Lung (tissue), 12 donors: ENCODE data around the gene NPAS4. TPM values are rescaled to one million over a fixed set of nuclear protein-coding genes. Genes with fewer than 3 reads are reported as not detected.

Experiments used
- ATAC-seq: fragments of 200-7000 bp; cut with Tn5 transposase; one replicate; pipeline ENCODE4 v1.9.1; 2020; ENCODE audit warnings: moderate number of reproducible peaks; ENCODE audit not compliant: insufficient read depth, low FRiP score
- DNase-seq, 3 donors: peaks; one replicate each; pipeline ENCODE4 v3.0.0-alpha.2; 2013 to 2017
- H3K27ac ChIP-seq, 2 donors: one replicate each; pipeline ENCODE4 v1.5.1; 2013; ENCODE audit warnings: mild to moderate bottlenecking in 2 of 2, moderate library complexity in 2 of 2, control low read depth in 1 of 2, inconsistent platforms in 1 of 2, low read depth in 1 of 2, low read length in 1 of 2
- H3K27me3 ChIP-seq, 3 donors: one replicate each; pipeline ENCODE4 v1.5.1; 2013; ENCODE audit warnings: low read length in 2 of 3; ENCODE audit not compliant: control insufficient read depth in 3 of 3, insufficient read depth in 3 of 3
- H3K36me3 ChIP-seq, 4 donors: one replicate each; pipeline ENCODE4 v1.5.1; 2013; ENCODE audit warnings: low read length in 4 of 4, mild to moderate bottlenecking in 1 of 4, moderate library complexity in 1 of 4; ENCODE audit not compliant: control insufficient read depth in 4 of 4, insufficient read depth in 4 of 4
- H3K4me1 ChIP-seq, 5 donors: one replicate each; pipeline ENCODE4 v1.5.1; 2013; ENCODE audit warnings: low read length in 5 of 5, mild to moderate bottlenecking in 2 of 5, moderate library complexity in 1 of 5; ENCODE audit not compliant: control insufficient read depth in 5 of 5, insufficient read depth in 5 of 5
- H3K4me3 ChIP-seq: one replicate; pipeline ENCODE4 v1.5.1; 2013; ENCODE audit warnings: mild to moderate bottlenecking, control low read depth, moderate library complexity
- H3K9ac ChIP-seq, 2 donors: one replicate each; pipeline ENCODE4 v1.5.1; 2013; ENCODE audit warnings: low read length in 2 of 2, control low read depth in 1 of 2; ENCODE audit not compliant: insufficient read depth in 1 of 2
- H3K9me3 ChIP-seq, 4 donors: one replicate each; pipeline ENCODE4 v1.5.1; 2013; ENCODE audit warnings: low read length in 3 of 4, mild to moderate bottlenecking in 1 of 4, moderate library complexity in 1 of 4; ENCODE audit not compliant: control insufficient read depth in 4 of 4, insufficient read depth in 3 of 4
- WGBS, 2 donors: extraction: QIAGEN DNeasy Blood & Tissue Kit; methylation state at CpG; one replicate each; pipeline ENCODE4 v1.1.7; 2013; 5-methylcytosine and 5-hydroxymethylcytosine counted together
- polyA plus RNA-seq, 2 donors: library from polyadenylated mRNA; stranded (reverse); fragments of 200-250 nt; gene quantifications; one replicate each; pipeline ENCODE4 v1.2.1, GENCODE V29; 2013
- total RNA-seq, 2 donors: library from RNA; depleted of rRNA in 1 of 2; stranded (reverse); fragments of >200 nt in 1 of 2; gene quantifications; one replicate each; pipeline ENCODE4 v1.2.1, GENCODE V29; 2014 to 2021
- TF ChIP-seq, protein P1 (sequence below): IDR thresholded peaks from 2 replicates; pipeline ENCODE4 v1.5.1; 2012; ENCODE audit warnings: mild to moderate bottlenecking; ENCODE audit errors: control extremely low read depth, extremely low read depth
- donor health status: control.
- donor health status: control.
- donor health status: Bipolar disorder and iron deficiency.
- donor health status: healthy.
- donor health status: DM: yes; HTN: yes; CAD: no.

The NPAS4 gene
- total and polyA plus RNA-seq, 4 donors, result 0.06 to 0.14 (median 0.08) TPM

DNA sequence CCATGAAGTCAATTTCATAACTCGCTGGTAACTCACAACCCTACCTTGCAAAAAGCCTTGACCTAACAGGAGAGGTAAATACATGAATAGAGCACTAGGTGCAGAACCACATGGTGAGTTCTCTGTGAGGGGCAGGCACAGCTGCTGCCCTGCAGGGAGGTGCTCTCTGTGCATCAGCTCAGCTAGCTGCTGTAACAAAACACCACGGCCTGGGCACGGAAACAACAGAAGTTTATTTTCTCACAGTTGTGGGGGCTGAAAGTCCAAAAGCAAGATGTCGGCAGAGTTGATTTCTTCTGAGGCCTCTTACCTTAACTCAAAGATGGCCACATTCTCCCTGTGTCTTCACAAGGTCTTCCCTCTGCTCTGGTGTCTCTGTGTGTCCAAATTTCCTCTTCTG, 30.8 kb downstream of the NPAS4 start:
- peaks cover 0 to 3% (median 0%) of the 10 kb centered on the region in 4 donors for H3K9me3 ChIP-seq
- H3K4me3 ChIP-seq, result no peak overlapping the region
- H3K27me3 ChIP-seq, result peaks cover 0 to 5% (median 0%) of the 10 kb centered on the region in 3 donors
- TF ChIP-seq, protein P1, sequence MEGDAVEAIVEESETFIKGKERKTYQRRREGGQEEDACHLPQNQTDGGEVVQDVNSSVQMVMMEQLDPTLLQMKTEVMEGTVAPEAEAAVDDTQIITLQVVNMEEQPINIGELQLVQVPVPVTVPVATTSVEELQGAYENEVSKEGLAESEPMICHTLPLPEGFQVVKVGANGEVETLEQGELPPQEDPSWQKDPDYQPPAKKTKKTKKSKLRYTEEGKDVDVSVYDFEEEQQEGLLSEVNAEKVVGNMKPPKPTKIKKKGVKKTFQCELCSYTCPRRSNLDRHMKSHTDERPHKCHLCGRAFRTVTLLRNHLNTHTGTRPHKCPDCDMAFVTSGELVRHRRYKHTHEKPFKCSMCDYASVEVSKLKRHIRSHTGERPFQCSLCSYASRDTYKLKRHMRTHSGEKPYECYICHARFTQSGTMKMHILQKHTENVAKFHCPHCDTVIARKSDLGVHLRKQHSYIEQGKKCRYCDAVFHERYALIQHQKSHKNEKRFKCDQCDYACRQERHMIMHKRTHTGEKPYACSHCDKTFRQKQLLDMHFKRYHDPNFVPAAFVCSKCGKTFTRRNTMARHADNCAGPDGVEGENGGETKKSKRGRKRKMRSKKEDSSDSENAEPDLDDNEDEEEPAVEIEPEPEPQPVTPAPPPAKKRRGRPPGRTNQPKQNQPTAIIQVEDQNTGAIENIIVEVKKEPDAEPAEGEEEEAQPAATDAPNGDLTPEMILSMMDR, result no peak
- DNase-seq (no peak), ATAC-seq (no peak)
- no peaks in the 10 kb centered on the region for H3K36me3 ChIP-seq
- H3K9ac ChIP-seq, result no peak overlapping the region
- H3K27ac ChIP-seq, result no peak overlapping the region
- no peaks in the 10 kb centered on the region for H3K4me1 ChIP-seq
- WGBS, 2 donors, result 80 to 90% methylated on average over 4 of the region's 4 CpGs

DNA sequence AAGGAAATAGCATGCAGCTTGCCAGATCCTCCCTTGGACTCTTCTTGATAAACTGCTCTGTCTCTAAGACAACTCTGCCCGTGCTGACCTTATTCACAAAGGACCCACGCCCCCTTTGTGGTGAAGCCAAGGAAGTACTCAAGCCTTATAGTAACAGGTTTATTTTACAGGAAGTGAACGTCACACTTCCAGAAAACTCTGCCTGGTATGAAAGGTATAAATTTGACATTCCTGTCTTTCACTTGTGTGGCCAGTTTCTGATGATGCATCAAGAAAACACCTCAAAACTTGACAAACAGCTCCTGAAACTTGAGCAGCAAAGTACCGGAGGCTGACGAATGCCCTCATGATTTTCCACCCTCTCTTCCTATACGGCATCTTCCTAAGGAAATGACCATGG, 33.4 kb downstream of the NPAS4 start:
- DNase-seq, result no peak
- WGBS, 2 donors, result 21 to 36% methylated on average over 6 of the region's 6 CpGs
- H3K27me3 ChIP-seq, result peaks cover 0 to 5% (median 0%) of the 10 kb centered on the region in 3 donors
- no peaks in the 10 kb centered on the region for H3K36me3 ChIP-seq
- ATAC-seq, result no peak
- H3K9ac ChIP-seq, result no peak overlapping the region
- no peak overlapping the region for H3K27ac ChIP-seq
- H3K9me3 ChIP-seq, result peaks cover 0 to 3% (median 0%) of the 10 kb centered on the region in 4 donors
- TF ChIP-seq, protein P1, result no peak
- no peaks in the 10 kb centered on the region for H3K4me1 ChIP-seq
- no peak overlapping the region for H3K4me3 ChIP-seq

DNA sequence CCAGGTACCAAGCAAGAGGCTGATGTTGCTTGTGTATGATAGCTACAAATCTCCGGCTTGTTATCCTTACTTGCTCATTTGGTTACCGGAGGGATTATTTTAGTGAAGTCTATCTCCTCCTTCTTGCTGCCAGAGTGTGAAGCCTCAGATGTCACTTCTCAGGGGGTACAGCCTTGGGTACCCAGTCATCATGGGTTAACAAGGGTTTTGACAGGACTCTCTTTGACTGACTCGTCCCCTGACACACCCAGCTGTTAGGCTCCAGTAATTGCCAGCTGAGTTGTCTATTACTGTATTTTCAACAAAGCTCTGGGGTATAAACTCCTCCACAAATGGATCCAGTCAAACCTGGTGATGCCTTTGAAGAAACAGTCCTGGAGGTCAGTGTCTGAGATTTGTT, 34.0 kb downstream of the NPAS4 start:
- no peak overlapping the region for H3K9ac ChIP-seq
- H3K4me3 ChIP-seq, result no peak overlapping the region
- no peaks in the 10 kb centered on the region for H3K4me1 ChIP-seq
- H3K9me3 ChIP-seq, result peaks cover 0 to 3% (median 0%) of the 10 kb centered on the region in 4 donors
- peaks cover 0 to 5% (median 0%) of the 10 kb centered on the region in 3 donors for H3K27me3 ChIP-seq
- WGBS, 2 donors, result 37 to 56% methylated on average over 3 of the region's 3 CpGs
- no peak overlapping the region for H3K27ac ChIP-seq
- DNase-seq (no peak), ATAC-seq (no peak)
- TF ChIP-seq, protein P1, result no peak
- H3K36me3 ChIP-seq, result no peaks in the 10 kb centered on the region

DNA sequence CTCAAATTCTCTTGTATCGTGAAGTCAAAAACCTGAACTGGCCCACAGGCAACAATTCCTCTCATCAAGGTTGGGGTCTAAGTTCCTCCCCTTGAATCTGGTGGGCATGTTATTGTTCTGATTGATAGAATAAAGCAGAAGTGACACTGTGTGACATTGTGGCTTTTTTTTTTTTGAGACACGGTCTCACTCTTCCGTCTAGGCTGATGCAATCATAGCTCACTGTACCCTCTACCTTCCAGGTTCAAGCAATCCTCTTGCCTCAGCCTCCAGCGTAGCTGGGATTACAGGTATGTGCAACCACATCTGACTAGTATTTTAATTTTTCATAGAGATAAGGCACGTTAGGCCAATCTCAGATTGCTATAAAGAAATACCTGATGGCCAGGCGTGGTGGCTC, 37.0 kb downstream of the NPAS4 start:
- TF ChIP-seq, protein P1, result no peak
- 58 to 71% methylated on average over 6 of the region's 6 CpGs for WGBS, 2 donors
- Histone ChIP-seq H3K27ac (no peak overlapping the region), H3K36me3 (no peaks in the 10 kb centered on the region), H3K9me3 (no peaks in the 10 kb centered on the region), H3K9ac (no peak overlapping the region), H3K27me3 (peaks cover 0 to 5% (median 0%) of the 10 kb centered on the region in 3 donors), H3K4me1 (no peaks in the 10 kb centered on the region), H3K4me3 (no peak overlapping the region)
- ATAC-seq, result no peak
- no peak for DNase-seq
